OCI-LY7 (cell line): ENCODE results near the gene LPP. TPM values are rescaled to one million over a fixed set of nuclear protein-coding genes. Genes with fewer than 3 reads are reported as not detected.

ENCODE experiments used
- BruUV-seq: library from RNA; stranded (reverse); fragments of 400-500 nt; replicated peaks from 2 replicates; lab custom pipeline; 2021; lab: Mats Ljungman, UMichigan
- CTCF ChIA-PET: fragments of 300-600 bp; sonication (Branson Sonifier 250); formaldehyde crosslinking; loops from one replicate; lab custom pipeline; 2022; ENCODE audit warnings: antibody characterized with exemption; ENCODE audit not compliant: unreplicated experiment; lab: Charles Lee
- POLR2A ChIA-PET: fragments of 300-600 bp; sonication (Branson Sonifier 250); formaldehyde crosslinking; loops from one replicate; lab custom pipeline; 2022; ENCODE audit warnings: antibody characterized with exemption; lab: Charles Lee
- DNase-seq: peaks from one replicate; pipeline ENCODE4 v3.0.0-alpha.2; 2015; ENCODE audit warnings: low spot score
- H2AFZ ChIP-seq: fragments of 200-600 bp; sonication (generic), shearing (Covaris generic); 2 replicates; pipeline ENCODE4 v1.6.1; 2014; ENCODE audit warnings: mild to moderate bottlenecking, antibody characterized with exemption, low read length, moderate library complexity
- H3K27ac ChIP-seq: fragments of 200-600 bp; sonication (generic); 2 replicates; pipeline ENCODE4 v1.5.1; 2014; ENCODE audit warnings: mixed run types, low read depth, mild to moderate bottlenecking, moderate library complexity, low read length, inconsistent platforms; ENCODE audit not compliant: poor library complexity, severe bottlenecking
- H3K36me3 ChIP-seq: fragments of 200-600 bp; sonication (generic); 2 replicates; pipeline ENCODE4 v1.6.1; 2014; ENCODE audit warnings: mild to moderate bottlenecking, antibody characterized with exemption, low read length, moderate library complexity, mixed read lengths; ENCODE audit not compliant: insufficient read depth
- H3K4me1 ChIP-seq: fragments of 200-600 bp; sonication (generic); 2 replicates; pipeline ENCODE4 v1.5.1; 2014; ENCODE audit warnings: mild to moderate bottlenecking, low read length; ENCODE audit not compliant: insufficient read depth, poor library complexity, severe bottlenecking
- H3K4me2 ChIP-seq: fragments of 200-600 bp; sonication (generic); 2 replicates; pipeline ENCODE4 v1.6.1; 2014; ENCODE audit warnings: mild to moderate bottlenecking, low read length
- H3K4me3 ChIP-seq: fragments of 200-600 bp; sonication (generic); 2 replicates; pipeline ENCODE4 v1.5.1; 2014; ENCODE audit warnings: mild to moderate bottlenecking, low read depth, low read length; ENCODE audit not compliant: poor library complexity, severe bottlenecking
- H3K79me2 ChIP-seq: fragments of 200-600 bp; sonication (generic); 2 replicates; pipeline ENCODE4 v1.6.1; 2016; ENCODE audit warnings: low read depth, mild to moderate bottlenecking, low read length, moderate library complexity, mixed read lengths; ENCODE audit not compliant: insufficient read depth
- H3K9me2 ChIP-seq: fragments of 200-600 bp; sonication (generic); 2 replicates; pipeline ENCODE4 v1.6.1; 2016; ENCODE audit warnings: mild to moderate bottlenecking, low read length, mixed read lengths; ENCODE audit not compliant: insufficient read depth
- H3K9me3 ChIP-seq: fragments of 200-600 bp; sonication (generic); 2 replicates; pipeline ENCODE4 v1.6.1; 2014; ENCODE audit warnings: mild to moderate bottlenecking, mixed run types, low read length, mixed read lengths
- H4K20me1 ChIP-seq: fragments of 200-600 bp; sonication (generic); 2 replicates; pipeline ENCODE4 v1.6.1; 2014; ENCODE audit warnings: mild to moderate bottlenecking, antibody characterized with exemption, low read length, moderate library complexity, mixed read lengths; ENCODE audit not compliant: insufficient read depth
- EZH2phosphoT487 ChIP-seq: fragments of 200-600 bp; sonication (generic); IDR thresholded peaks from 2 replicates; pipeline ENCODE4 v1.6.1; 2018; ENCODE audit warnings: low read depth, borderline replicate concordance, mild to moderate bottlenecking, mixed run types, antibody characterized with exemption, low read length, moderate library complexity, mixed read lengths
- intact Hi-C: fragments of 100-400 bp; cut with micrococcal nuclease; formaldehyde crosslinking; loops from one replicate; pipeline ENCODE4 v1.10.0; 2022; ENCODE audit not compliant: unreplicated experiment
- total RNA-seq, 2 experiments: library from RNA; depleted of rRNA in 1 of 2; stranded (reverse); fragments of >200 nt in 1 of 2; shearing (Covaris generic) in 1 of 2; gene quantifications; 2 replicates each; pipeline ENCODE4 v1.2.3, GENCODE V29; 2014 to 2022
- TF ChIP-seq, protein P1 (sequence below): fragments of 200-600 bp; sonication (generic); conservative IDR thresholded peaks from 2 replicates; pipeline ENCODE4 v1.5.1; 2014; ENCODE audit warnings: mild to moderate bottlenecking, antibody characterized with exemption, low read length, moderate library complexity, mixed read lengths

LPP gene
- total RNA-seq, 2 experiments from 2014 or later = 10.9 to 119 TPM

DNA sequence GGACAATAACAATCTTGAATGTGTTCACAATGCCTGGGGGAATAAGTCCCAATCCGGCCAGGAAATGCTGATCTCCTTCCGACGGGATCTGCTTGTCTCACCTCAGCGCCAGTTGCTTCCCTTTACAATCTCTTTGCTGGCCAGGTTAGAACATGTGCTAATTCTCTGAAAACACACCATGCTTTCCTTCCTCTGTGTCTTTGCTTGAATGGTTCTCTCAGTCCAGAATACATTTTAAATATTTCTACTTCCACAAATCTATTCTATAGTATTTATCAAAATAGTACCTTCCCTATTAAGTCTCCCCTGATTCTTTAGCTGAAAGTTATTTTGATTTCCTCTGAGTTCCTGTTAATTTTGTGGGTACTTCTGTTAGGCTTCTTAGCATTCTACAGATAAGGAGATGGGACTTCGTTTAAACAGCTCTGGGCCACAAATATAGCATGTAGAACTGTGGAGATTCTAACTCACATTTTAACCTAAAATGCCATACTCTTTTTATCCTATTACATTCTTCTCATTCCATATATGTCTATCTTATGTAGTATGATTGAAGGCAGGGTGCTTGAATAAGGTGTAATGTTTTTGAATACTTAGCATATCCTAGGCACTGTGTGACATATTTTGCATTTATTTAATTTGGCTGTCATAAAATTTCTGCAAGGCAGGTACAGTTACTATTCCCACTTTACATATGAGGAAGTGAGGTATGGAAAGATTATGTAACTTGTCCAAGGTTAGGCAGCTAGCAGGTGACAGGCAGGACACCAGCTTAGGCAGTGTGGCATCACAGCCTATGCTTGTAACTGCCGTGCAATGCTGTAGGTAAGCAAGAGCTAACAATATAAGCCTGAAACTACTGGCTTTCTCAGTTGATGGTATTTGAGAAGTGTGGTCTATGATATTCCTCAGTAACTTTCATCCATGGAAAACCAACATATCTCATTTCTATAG, 299.8 kb downstream of the LPP start:
- H2AFZ ChIP-seq = no peak overlapping the region
- no TSS peak for BruUV-seq

DNA sequence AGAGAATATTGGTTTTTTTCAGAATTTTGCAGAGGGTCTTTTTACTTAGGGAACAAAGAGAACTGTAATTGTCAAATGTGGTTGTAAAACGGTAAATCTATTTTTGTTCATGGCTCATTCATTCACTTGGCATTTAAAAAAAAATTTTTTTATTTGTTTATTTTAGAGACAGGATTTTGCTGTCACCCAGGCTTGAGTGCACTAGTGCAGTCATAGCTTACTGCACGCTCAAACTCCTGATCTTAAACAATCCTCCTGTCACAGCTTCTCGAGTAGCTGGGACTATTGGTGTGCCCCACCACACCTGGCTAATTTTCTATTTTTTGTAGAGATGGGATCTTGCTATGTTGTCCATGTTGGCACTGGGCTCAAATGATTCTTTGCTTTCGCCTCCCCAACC, 301.8 kb downstream of the LPP start:
- ChIA-PET CTCF (no interaction called here), POLR2A (interaction anchor here (0.6 kb wide), 1 partner anchor 164 kb away, joined by 3 read pairs; no protein-coding TSS in a partner anchor)
- H3K9me3 ChIP-seq = no peaks in the 10 kb centered on the region
- no peaks in the 10 kb centered on the region for H4K20me1 ChIP-seq
- H3K4me2 ChIP-seq = no peak overlapping the region
- intact Hi-C loops = no loop called here
- no peak overlapping the region for H3K4me3 ChIP-seq
- no peaks in the 10 kb centered on the region for H3K36me3 ChIP-seq
- no peaks in the 10 kb centered on the region for H3K79me2 ChIP-seq
- H3K4me1 ChIP-seq = peaks cover 5% of the 10 kb centered on the region
- no peak overlapping the region for H2AFZ ChIP-seq
- H3K27ac ChIP-seq = no peak overlapping the region
- TF ChIP-seq, protein P1, sequence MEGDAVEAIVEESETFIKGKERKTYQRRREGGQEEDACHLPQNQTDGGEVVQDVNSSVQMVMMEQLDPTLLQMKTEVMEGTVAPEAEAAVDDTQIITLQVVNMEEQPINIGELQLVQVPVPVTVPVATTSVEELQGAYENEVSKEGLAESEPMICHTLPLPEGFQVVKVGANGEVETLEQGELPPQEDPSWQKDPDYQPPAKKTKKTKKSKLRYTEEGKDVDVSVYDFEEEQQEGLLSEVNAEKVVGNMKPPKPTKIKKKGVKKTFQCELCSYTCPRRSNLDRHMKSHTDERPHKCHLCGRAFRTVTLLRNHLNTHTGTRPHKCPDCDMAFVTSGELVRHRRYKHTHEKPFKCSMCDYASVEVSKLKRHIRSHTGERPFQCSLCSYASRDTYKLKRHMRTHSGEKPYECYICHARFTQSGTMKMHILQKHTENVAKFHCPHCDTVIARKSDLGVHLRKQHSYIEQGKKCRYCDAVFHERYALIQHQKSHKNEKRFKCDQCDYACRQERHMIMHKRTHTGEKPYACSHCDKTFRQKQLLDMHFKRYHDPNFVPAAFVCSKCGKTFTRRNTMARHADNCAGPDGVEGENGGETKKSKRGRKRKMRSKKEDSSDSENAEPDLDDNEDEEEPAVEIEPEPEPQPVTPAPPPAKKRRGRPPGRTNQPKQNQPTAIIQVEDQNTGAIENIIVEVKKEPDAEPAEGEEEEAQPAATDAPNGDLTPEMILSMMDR = no peak
- no peak for TF ChIP-seq EZH2phosphoT487
- no peak for DNase-seq
- no TSS peak for BruUV-seq
- no peaks in the 10 kb centered on the region for H3K9me2 ChIP-seq

More for the DNA sequence above, 299.8 kb downstream of the LPP start:
- H3K9me3 ChIP-seq = no peaks in the 10 kb centered on the region
- intact Hi-C loops = no loop called here
- H3K79me2 ChIP-seq = no peaks in the 10 kb centered on the region
- ChIA-PET POLR2A (interaction anchor here (0.6 to 1.2 kb wide), 3 partner anchors 8 to 38 kb away, joined by 3 read pairs; no protein-coding TSS in a partner anchor), CTCF (no interaction called here)
- H4K20me1 ChIP-seq = no peaks in the 10 kb centered on the region
- TF ChIP-seq, protein P1 = no peak
- no peak for TF ChIP-seq EZH2phosphoT487
- peaks cover 5% of the 10 kb centered on the region for H3K4me1 ChIP-seq
- DNase-seq = no peak
- no peak overlapping the region for H3K4me2 ChIP-seq
- H3K9me2 ChIP-seq = no peaks in the 10 kb centered on the region
- H3K4me3 ChIP-seq = no peak overlapping the region
- no peak overlapping the region for H3K27ac ChIP-seq
- no peaks in the 10 kb centered on the region for H3K36me3 ChIP-seq

DNA sequence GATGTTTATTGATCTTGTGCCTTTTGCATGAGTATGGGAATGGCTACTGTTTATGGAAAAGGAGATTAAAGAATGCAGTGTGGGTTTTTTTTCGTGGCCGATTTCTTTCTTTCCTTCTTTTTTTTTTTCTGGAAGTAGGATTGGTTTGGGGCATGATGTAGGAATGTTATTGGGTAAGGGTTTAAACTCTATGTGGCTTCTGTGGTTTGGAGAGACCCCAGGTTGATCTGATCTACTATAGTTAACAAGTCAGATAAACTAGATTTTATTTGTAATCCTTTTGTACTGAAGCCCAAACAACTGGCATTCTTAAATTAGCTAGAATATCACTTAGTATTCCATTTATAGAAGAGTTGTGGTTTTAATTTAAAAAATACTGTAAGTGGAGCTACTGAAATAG, 304.8 kb downstream of the LPP start:
- Histone ChIP-seq H3K4me1 (no peaks in the 10 kb centered on the region), H3K4me2 (no peak overlapping the region), H4K20me1 (no peaks in the 10 kb centered on the region), H3K4me3 (no peak overlapping the region), H3K9me3 (no peaks in the 10 kb centered on the region), H2AFZ (no peak overlapping the region), H3K79me2 (no peaks in the 10 kb centered on the region), H3K36me3 (no peaks in the 10 kb centered on the region), H3K9me2 (no peaks in the 10 kb centered on the region), H3K27ac (no peak overlapping the region)
- POLR2A ChIA-PET = interaction anchor here (0.6 to 1.5 kb wide), 6 partner anchors 9 to 331 kb away, joined by 3 to 4 read pairs (median 4); no protein-coding TSS in a partner anchor
- BruUV-seq = no TSS peak
- no peak for DNase-seq
- CTCF ChIA-PET = no interaction called here
- intact Hi-C loops = no loop called here
- no peak for TF ChIP-seq EZH2phosphoT487
- TF ChIP-seq, protein P1 = no peak
